CD4-positive, alpha-beta T cell (primary cell): ENCODE measurements around the gene SCAI. TPM values are rescaled to one million over a fixed set of nuclear protein-coding genes. Genes with fewer than 3 reads are reported as not detected.
"Not testable (repeated sequence)": the region's sequence is repeated elsewhere in the genome, so short reads cannot be mapped to it uniquely, and the experiment has no call there.

Source experiments
- ATAC-seq: fragments of 200-7000 bp; cut with Tn5 transposase; one replicate; pipeline ENCODE4 v1.10.0; 2022; ENCODE audit warnings: mild to moderate bottlenecking; ENCODE audit not compliant: poor library complexity
- CTCF ChIA-PET: fragments of 350-600 bp; sonication (Branson Sonifier 250); formaldehyde crosslinking; loops from one replicate; lab custom pipeline; 2021; ENCODE audit warnings: antibody characterized with exemption, inconsistent platforms; lab: Charles Lee
- POLR2A ChIA-PET: fragments of 350-600 bp; sonication (Branson Sonifier 250); formaldehyde crosslinking; loops from one replicate; lab custom pipeline; 2021; ENCODE audit warnings: antibody characterized with exemption, inconsistent platforms; lab: Charles Lee
- DNase-seq, 14 experiments: peaks; one replicate each; pipeline ENCODE4 v3.0.0-alpha.2; 2013 to 2020; ENCODE audit warnings: mixed read lengths in 2 of 14
- H3K27ac ChIP-seq, 2 donors: one replicate each; pipeline versions ENCODE4 v1.5.1 to v1.7.0; 2013; ENCODE audit warnings: low read length in 2 of 2, low read depth in 1 of 2, mild to moderate bottlenecking in 1 of 2
- H3K27me3 ChIP-seq, 2 experiments: 1 replicate in 1 of 2; 2 replicates in 1 of 2; pipeline versions ENCODE4 v1.6.1 to v1.7.0; 2013; ENCODE audit warnings: low read length in 2 of 2, control low read depth in 1 of 2, mild to moderate bottlenecking in 1 of 2, moderate library complexity in 1 of 2; ENCODE audit not compliant: insufficient read depth in 2 of 2, control insufficient read depth in 1 of 2
- H3K36me3 ChIP-seq: one replicate; pipeline ENCODE4 v1.6.1; 2013; ENCODE audit warnings: low read length, control low read depth; ENCODE audit not compliant: insufficient read depth
- H3K4me1 ChIP-seq: one replicate; pipeline ENCODE4 v1.6.1; 2013; ENCODE audit warnings: low read length, control low read depth; ENCODE audit not compliant: insufficient read depth
- H3K4me3 ChIP-seq: one replicate; pipeline ENCODE4 v1.5.1; 2013; ENCODE audit warnings: mild to moderate bottlenecking, low read length, moderate library complexity
- H3K9me3 ChIP-seq, 2 experiments: 1 replicate in 1 of 2; 2 replicates in 1 of 2; pipeline versions ENCODE4 v1.6.1 to v1.7.0; 2013; ENCODE audit warnings: low read length in 2 of 2, mild to moderate bottlenecking in 2 of 2, control low read depth in 1 of 2, moderate library complexity in 1 of 2; ENCODE audit not compliant: control insufficient read depth in 1 of 2, insufficient read depth in 1 of 2
- H3K27ac Mint-ChIP-seq: one replicate; pipeline ENCODE4 v1.8.0; 2020; ENCODE audit warnings: mixed read lengths
- H3K27me3 Mint-ChIP-seq: one replicate; pipeline ENCODE4 v1.8.0; 2021; ENCODE audit warnings: mixed read lengths
- H3K36me3 Mint-ChIP-seq: one replicate; pipeline ENCODE4 v1.8.0; 2021; ENCODE audit warnings: low read depth, mixed read lengths
- H3K4me1 Mint-ChIP-seq: one replicate; pipeline ENCODE4 v1.8.0; 2021; ENCODE audit warnings: low read depth, mixed read lengths
- H3K4me3 Mint-ChIP-seq: one replicate; pipeline ENCODE4 v1.8.0; 2020; ENCODE audit warnings: mild to moderate bottlenecking, mixed read lengths
- H3K9me3 Mint-ChIP-seq: one replicate; pipeline ENCODE4 v1.8.0; 2020; ENCODE audit warnings: mixed read lengths
- intact Hi-C, 2 experiments: fragments of 100-400 bp; cut with DNase I in 1 of 2; cut with micrococcal nuclease in 1 of 2; formaldehyde crosslinking; loops; one replicate each; pipeline versions ENCODE4 v1.15.1 to v1.9.0; 2023 to 2025; cut with DNase I, micrococcal nuclease
- total RNA-seq, 174 experiments: library from RNA in 2 of 174; stranded (reverse) in 2 of 174; gene quantifications; one replicate each; pipeline ENCODE4 v1.2.3 and lab custom pipeline; 2021 to 2026
- TF ChIP-seq, protein P1 (sequence below): fragments of 200-600 bp; IDR thresholded peaks from one replicate; pipeline ENCODE4 v1.8.0; 2022; ENCODE audit warnings: antibody characterized with exemption, mild to moderate bottlenecking

Gene SCAI
- total RNA-seq, 2 experiments from 2014 or later = 11.6 to 13.4 TPM

DNA sequence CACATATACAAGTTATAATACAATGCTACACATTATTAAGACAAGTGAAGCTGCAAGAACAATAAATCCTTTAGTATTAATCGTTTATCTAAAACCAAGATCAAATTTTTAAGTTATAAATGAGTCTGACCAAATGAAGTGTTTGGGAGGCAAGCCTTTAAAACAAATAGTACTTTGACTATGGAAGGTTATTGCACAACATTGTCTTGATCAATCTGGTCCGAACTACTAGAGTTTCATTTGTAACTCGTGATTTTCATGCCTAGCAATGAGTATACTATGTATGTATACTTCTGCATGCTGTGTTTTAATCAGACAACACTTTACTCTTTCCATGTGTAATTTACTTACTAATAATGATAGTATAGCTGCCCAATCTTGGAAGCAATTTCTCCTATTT, 115.3 kb downstream of the SCAI start:
- Mint-ChIP-seq H3K4me3 (no peak overlapping the region), H3K4me1 (no peaks in the 10 kb centered on the region), H3K27me3 (no peaks in the 10 kb centered on the region), H3K36me3 (peaks cover 60% of the 10 kb centered on the region), H3K27ac (no peak overlapping the region), H3K9me3 (no peaks in the 10 kb centered on the region)
- no peaks in the 10 kb centered on the region for H3K9me3 ChIP-seq
- POLR2A ChIA-PET = no interaction called here
- TF ChIP-seq, protein P1, sequence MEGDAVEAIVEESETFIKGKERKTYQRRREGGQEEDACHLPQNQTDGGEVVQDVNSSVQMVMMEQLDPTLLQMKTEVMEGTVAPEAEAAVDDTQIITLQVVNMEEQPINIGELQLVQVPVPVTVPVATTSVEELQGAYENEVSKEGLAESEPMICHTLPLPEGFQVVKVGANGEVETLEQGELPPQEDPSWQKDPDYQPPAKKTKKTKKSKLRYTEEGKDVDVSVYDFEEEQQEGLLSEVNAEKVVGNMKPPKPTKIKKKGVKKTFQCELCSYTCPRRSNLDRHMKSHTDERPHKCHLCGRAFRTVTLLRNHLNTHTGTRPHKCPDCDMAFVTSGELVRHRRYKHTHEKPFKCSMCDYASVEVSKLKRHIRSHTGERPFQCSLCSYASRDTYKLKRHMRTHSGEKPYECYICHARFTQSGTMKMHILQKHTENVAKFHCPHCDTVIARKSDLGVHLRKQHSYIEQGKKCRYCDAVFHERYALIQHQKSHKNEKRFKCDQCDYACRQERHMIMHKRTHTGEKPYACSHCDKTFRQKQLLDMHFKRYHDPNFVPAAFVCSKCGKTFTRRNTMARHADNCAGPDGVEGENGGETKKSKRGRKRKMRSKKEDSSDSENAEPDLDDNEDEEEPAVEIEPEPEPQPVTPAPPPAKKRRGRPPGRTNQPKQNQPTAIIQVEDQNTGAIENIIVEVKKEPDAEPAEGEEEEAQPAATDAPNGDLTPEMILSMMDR = no peak
- H3K4me3 ChIP-seq = no peak overlapping the region
- CTCF ChIA-PET = interaction anchor here (0.5 kb wide), 1 partner anchor 143 kb away, joined by 3 read pairs; no protein-coding TSS in a partner anchor
- peaks cover 22% of the 10 kb centered on the region for H3K36me3 ChIP-seq
- DNase-seq (no peak), ATAC-seq (no peak)
- intact Hi-C loops = no loop called here
- no peaks in the 10 kb centered on the region for H3K27me3 ChIP-seq
- H3K27ac ChIP-seq = no peak overlapping the region
- no peaks in the 10 kb centered on the region for H3K4me1 ChIP-seq

GRCh38 chr9:125024917-125025316, 118.4 kb downstream of the SCAI start:
- H3K4me1 Mint-ChIP-seq = no peaks in the 10 kb centered on the region
- intact Hi-C loops = no loop called here

GRCh38 chr9:125021069-125021468, 122.3 kb downstream of the SCAI start:
- no peak overlapping the region for H3K27ac ChIP-seq
- POLR2A ChIA-PET = no interaction called here
- H3K36me3 ChIP-seq = peaks cover 16% of the 10 kb centered on the region
- H3K4me3 Mint-ChIP-seq = no peak overlapping the region
- no peaks in the 10 kb centered on the region for H3K27me3 ChIP-seq
- no peaks in the 10 kb centered on the region for H3K4me1 Mint-ChIP-seq
- no peaks in the 10 kb centered on the region for H3K4me1 ChIP-seq
- no peak for DNase-seq
- TF ChIP-seq, protein P1 = no peak
- H3K9me3 ChIP-seq = no peaks in the 10 kb centered on the region
- CTCF ChIA-PET = no interaction called here
- peaks cover 68% of the 10 kb centered on the region for H3K36me3 Mint-ChIP-seq
- H3K9me3 Mint-ChIP-seq = no peaks in the 10 kb centered on the region
- intact Hi-C loops = no loop called here
- no peak overlapping the region for H3K27ac Mint-ChIP-seq
- no peak for ATAC-seq
- no peaks in the 10 kb centered on the region for H3K27me3 Mint-ChIP-seq
- no peak overlapping the region for H3K4me3 ChIP-seq

More at GRCh38 chr9:125024917-125025316, 118.4 kb downstream of the SCAI start:
- Histone ChIP-seq H3K27me3 (no peaks in the 10 kb centered on the region), H3K36me3 (peaks cover 22% of the 10 kb centered on the region), H3K27ac (no peak overlapping the region), H3K4me3 (no peak overlapping the region), H3K9me3 (no peaks in the 10 kb centered on the region), H3K4me1 (no peaks in the 10 kb centered on the region)
- ChIA-PET POLR2A (no interaction called here), CTCF (no interaction called here)
- H3K27ac Mint-ChIP-seq = no peak overlapping the region
- ATAC-seq (no peak), DNase-seq (no peak)
- no peak overlapping the region for H3K4me3 Mint-ChIP-seq
- H3K27me3 Mint-ChIP-seq = no peaks in the 10 kb centered on the region
- no peaks in the 10 kb centered on the region for H3K9me3 Mint-ChIP-seq
- TF ChIP-seq, protein P1 = no peak
- peaks cover 74% of the 10 kb centered on the region for H3K36me3 Mint-ChIP-seq

- DNase-seq, H3K4me3 Mint-ChIP-seq, H3K27me3 Mint-ChIP-seq, H3K4me1 ChIP-seq, H3K27ac Mint-ChIP-seq, CTCF ChIA-PET, H3K27ac ChIP-seq, ATAC-seq, H3K9me3 Mint-ChIP-seq, H3K36me3 ChIP-seq, H3K4me3 ChIP-seq, intact Hi-C loops, POLR2A ChIA-PET, H3K9me3 ChIP-seq, H3K27me3 ChIP-seq, H3K4me1 Mint-ChIP-seq: not testable (repeated sequence)
- H3K36me3 Mint-ChIP-seq = peaks cover 42% of the 10 kb centered on the region
Measured at GRCh38 chr9:125015655-125016054, 127.7 kb downstream of the SCAI start.

- CTCF ChIA-PET, DNase-seq, H3K36me3 ChIP-seq, H3K4me1 Mint-ChIP-seq, H3K4me3 Mint-ChIP-seq, H3K27me3 Mint-ChIP-seq, H3K9me3 Mint-ChIP-seq, H3K4me1 ChIP-seq, H3K4me3 ChIP-seq, H3K27ac Mint-ChIP-seq, H3K27me3 ChIP-seq, intact Hi-C loops, ATAC-seq, H3K9me3 ChIP-seq, POLR2A ChIA-PET, H3K27ac ChIP-seq: not testable (repeated sequence)
- H3K36me3 Mint-ChIP-seq = peaks cover 35% of the 10 kb centered on the region
Measured at GRCh38 chr9:125012013-125012412, 131.3 kb downstream of the SCAI start.
